Loucy (cell line): ENCODE data around the gene TRDMT1.

ENCODE experiments used
- EZH2phosphoT487 ChIP-seq: fragments of 200-600 bp; IDR thresholded peaks from 2 replicates; pipeline ENCODE4 v1.6.1; 2018; ENCODE audit warnings: antibody characterized with exemption, mild to moderate bottlenecking, moderate library complexity, borderline replicate concordance
- TF ChIP-seq, protein P1 (sequence below): fragments of 200-600 bp; sonication (generic); conservative IDR thresholded peaks from 2 replicates; pipeline ENCODE4 v1.5.1; 2014; ENCODE audit warnings: mild to moderate bottlenecking, antibody characterized with exemption, low read length

DNA sequence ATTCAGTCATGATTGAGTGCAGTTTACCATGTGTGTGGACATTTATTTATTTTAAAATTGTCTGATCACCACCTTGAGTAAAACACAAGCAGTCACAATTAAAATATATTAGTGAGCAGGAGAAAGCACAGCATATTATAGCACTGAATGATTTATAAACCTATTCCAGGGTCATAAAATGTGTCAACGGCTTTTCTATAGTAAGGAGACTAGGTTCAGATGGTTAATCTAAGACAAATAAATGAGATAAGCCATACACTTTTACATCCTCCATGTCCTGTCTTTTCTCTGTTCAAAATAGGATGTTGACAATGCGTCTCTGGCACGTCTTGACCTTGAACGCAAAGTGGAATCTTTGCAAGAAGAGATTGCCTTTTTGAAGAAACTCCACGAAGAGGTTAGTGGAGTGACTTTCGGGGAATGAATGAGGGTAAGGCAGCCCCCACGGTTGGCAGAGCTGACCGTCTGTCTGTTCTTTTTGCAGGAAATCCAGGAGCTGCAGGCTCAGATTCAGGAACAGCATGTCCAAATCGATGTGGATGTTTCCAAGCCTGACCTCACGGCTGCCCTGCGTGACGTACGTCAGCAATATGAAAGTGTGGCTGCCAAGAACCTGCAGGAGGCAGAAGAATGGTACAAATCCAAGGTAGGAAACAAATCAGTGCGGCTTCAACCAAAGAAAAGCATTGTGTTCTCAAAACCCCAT is 32.0 kb upstream of the TRDMT1 start:
- TF ChIP-seq, protein P1, sequence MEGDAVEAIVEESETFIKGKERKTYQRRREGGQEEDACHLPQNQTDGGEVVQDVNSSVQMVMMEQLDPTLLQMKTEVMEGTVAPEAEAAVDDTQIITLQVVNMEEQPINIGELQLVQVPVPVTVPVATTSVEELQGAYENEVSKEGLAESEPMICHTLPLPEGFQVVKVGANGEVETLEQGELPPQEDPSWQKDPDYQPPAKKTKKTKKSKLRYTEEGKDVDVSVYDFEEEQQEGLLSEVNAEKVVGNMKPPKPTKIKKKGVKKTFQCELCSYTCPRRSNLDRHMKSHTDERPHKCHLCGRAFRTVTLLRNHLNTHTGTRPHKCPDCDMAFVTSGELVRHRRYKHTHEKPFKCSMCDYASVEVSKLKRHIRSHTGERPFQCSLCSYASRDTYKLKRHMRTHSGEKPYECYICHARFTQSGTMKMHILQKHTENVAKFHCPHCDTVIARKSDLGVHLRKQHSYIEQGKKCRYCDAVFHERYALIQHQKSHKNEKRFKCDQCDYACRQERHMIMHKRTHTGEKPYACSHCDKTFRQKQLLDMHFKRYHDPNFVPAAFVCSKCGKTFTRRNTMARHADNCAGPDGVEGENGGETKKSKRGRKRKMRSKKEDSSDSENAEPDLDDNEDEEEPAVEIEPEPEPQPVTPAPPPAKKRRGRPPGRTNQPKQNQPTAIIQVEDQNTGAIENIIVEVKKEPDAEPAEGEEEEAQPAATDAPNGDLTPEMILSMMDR = no peak
- no peak for TF ChIP-seq EZH2phosphoT487
